ENCODE measurements around the gene KHSRP. TPM values are rescaled to one million over a fixed set of nuclear protein-coding genes. Genes with fewer than 3 reads are reported as not detected.
A peak's percentile ranks its signal among the peaks of the same experiment; 100 is the strongest.

The KHSRP gene
- total RNA-seq, 1 donor from 2014 or later = 152 TPM

DNA sequence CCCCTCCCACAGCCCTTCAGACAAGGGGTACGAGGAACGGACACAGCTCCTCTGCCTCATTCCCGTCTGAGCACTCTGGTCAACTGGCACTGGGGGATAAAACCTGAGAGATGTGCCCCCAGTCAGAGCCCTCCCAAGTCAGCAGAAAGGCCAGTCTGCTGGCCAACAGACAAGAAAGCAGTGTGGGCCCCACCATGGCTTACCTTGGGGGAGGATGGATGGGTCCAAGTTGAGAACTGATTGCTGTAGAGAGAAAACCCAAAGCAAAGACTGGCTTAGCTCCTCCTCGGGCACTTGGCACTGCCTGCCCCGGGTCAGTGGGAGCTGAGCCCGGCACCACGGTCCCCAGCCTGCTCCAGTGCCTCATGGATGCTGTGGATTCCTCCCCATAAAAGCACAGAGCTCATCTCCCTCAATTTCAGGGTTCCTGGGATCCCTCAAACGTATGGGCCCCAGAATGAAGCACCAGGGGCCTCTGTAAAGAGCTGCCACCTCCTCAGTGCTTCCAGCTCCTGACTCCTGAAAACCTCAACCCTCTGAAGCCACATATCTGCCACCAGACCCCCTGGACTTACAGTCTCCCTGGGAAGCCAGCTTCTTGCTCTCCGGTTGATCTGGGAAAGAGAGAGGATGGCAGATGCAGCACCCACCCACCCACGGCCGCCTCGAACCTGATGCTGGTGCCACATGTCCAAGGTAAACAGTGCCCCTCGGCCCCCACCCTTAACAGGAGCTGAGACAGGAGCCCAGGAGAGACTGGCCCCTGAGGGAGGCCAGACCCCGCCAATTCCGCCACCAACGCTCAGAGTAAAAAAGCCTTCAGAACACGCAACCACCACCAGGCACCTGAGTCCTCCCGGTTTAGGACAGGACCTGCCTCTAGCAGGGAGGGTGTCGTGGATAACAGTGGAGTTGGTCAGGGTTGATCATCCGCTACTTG, 3.3 kb downstream of the KHSRP start:
- Histone ChIP-seq H3K4me3 (no peak overlapping the region), H3K27ac (no peak overlapping the region), H3K4me1 (peaks cover 13 to 21% of the 10 kb centered on the region in 2 donors), H3K36me3 (peaks cover 49 to 51% of the 10 kb centered on the region in 2 donors), H3K9me3 (no peaks in the 10 kb centered on the region), H3K27me3 (no peaks in the 10 kb centered on the region)
- TF ChIP-seq, protein P1, sequence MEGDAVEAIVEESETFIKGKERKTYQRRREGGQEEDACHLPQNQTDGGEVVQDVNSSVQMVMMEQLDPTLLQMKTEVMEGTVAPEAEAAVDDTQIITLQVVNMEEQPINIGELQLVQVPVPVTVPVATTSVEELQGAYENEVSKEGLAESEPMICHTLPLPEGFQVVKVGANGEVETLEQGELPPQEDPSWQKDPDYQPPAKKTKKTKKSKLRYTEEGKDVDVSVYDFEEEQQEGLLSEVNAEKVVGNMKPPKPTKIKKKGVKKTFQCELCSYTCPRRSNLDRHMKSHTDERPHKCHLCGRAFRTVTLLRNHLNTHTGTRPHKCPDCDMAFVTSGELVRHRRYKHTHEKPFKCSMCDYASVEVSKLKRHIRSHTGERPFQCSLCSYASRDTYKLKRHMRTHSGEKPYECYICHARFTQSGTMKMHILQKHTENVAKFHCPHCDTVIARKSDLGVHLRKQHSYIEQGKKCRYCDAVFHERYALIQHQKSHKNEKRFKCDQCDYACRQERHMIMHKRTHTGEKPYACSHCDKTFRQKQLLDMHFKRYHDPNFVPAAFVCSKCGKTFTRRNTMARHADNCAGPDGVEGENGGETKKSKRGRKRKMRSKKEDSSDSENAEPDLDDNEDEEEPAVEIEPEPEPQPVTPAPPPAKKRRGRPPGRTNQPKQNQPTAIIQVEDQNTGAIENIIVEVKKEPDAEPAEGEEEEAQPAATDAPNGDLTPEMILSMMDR (IDR thresholded peaks at IDR 0.05) = no peak
- no peak for DNase-seq (ENCODE audit: low spot score in 2 of 2)
- intact Hi-C loops (cut with DNase I) = loop anchor here (10.0 kb wide), 2 partner anchors 313 to 517 kb away; partner anchors contain the start of genes GPR108, NDUFA11, TRIP10 and VMAC

DNA sequence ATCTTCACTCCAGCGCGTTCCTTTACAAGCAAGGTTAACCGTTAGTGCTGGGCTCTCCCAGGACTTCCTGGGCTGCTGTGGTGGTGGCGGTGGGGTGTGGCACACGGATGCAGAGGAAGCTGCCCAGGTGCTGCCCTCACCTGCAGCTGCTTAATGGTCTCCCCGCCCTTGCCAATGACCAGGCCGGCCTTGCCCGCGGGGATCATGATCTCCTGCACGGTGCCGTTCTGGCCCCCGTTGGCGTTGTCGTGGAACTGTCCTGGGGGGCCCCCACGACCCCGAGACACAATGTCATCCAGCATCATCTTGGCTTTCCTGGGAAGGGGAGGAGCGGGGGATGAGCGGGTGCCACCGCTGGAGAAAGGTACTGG, 6.1 kb downstream of the KHSRP start:
- Histone ChIP-seq H3K4me3 (no peak overlapping the region), H3K27ac (no peak overlapping the region), H3K36me3 (peaks cover 74 to 76% of the 10 kb centered on the region in 2 donors), H3K9me3 (no peaks in the 10 kb centered on the region), H3K27me3 (no peaks in the 10 kb centered on the region), H3K4me1 (peaks cover 8 to 15% of the 10 kb centered on the region in 2 donors)
- TF ChIP-seq, protein P1 (IDR thresholded peaks at IDR 0.05) = no peak
- DNase-seq (ENCODE audit: low spot score in 2 of 2) = no peak
- intact Hi-C loops (cut with DNase I) = no loop called here

DNA sequence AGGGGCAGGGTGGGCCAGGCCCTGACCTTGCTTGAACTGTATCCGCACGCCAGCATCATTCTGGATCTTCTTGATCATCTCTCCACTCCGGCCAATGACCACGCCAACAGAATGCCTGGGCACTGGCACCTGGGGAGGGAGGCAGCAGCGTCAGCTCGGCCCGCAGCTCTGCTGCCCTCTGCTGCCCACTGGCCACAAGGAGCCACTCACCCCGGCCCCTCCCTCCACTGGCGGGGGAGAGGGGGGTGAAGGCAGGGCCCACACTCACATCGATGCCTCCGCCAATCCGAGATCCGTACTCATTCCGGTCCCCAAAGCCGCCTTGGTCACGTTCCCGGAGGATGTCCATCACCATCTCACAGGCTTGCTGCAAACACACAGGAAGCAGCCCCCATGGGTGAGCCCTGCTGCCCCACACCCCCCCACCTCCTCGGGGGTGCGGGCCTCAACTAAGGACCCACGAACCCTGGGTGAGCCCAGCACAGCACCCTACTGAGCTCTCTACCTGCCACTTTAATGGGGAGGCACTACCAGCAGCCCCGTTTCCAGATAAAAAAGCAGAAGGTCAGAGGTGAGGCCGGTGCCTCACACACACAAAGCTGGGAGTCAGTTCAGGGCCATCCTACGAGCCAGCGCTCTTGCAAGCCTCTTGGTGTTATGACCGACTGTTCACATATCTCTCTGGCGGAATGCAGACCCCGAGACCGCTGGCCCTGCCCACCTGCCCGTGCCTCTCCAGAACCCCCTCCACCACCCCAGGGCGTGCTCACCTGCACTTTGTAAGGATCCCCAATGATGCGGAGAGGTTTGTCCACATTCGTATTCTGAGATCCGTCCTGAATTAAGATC, 6.7 kb downstream of the KHSRP start:
- peaks cover 74 to 76% of the 10 kb centered on the region in 2 donors for H3K36me3 ChIP-seq
- intact Hi-C loops (cut with DNase I) = no loop called here
- peaks cover 2 to 9% of the 10 kb centered on the region in 2 donors for H3K4me1 ChIP-seq
- no peaks in the 10 kb centered on the region for H3K27me3 ChIP-seq
- DNase-seq (ENCODE audit: low spot score in 2 of 2) = no peak
- no peak overlapping the region for H3K27ac ChIP-seq
- TF ChIP-seq, protein P1 (IDR thresholded peaks at IDR 0.05) = peak in 1 of 3 experiments; percentile 8
- H3K4me3 ChIP-seq = no peak overlapping the region
- no peaks in the 10 kb centered on the region for H3K9me3 ChIP-seq

DNA sequence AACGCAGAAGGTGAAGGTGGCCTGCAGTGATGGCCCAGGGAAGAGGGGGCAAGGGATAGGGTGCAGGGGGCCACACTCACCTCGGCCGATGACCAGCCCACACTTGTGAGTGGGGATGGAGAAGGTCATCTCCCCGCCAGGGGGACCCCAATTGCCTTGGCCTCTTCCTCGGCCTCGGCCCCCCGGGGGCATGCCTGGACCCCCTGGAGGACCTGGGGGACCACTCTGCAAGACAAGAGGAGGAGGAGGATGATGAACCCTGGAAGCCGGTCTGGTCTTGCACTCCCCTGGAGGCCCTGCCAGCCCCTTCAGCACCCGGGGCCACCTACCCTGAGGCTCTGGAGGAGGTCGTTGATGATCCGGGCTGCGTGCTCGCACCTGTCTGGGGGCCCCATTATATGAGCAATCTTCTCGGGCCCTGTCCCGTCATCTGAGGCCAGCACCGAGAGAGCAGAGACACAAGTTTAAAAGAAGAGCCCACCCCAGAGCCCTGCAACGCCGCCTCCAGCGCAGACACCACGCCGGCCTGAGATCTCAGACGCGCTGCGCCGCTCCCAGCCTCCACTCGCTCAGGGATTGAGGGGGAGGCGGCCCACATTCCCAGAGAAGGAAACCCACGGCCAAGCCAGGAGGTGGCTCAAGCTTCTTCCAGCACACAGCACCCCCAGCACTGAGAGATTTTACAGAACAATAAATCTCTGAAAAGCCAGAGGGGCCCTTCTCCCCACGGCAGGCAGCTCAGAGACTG, 7.8 kb downstream of the KHSRP start:
- DNase-seq (ENCODE audit: low spot score in 2 of 2) = no peak
- no peaks in the 10 kb centered on the region for H3K27me3 ChIP-seq
- H3K9me3 ChIP-seq = no peaks in the 10 kb centered on the region
- H3K4me3 ChIP-seq = no peak overlapping the region
- peaks cover 74 to 76% of the 10 kb centered on the region in 2 donors for H3K36me3 ChIP-seq
- intact Hi-C loops (cut with DNase I) = no loop called here
- TF ChIP-seq, protein P1 (IDR thresholded peaks at IDR 0.05) = no peak
- H3K4me1 ChIP-seq = no peaks in the 10 kb centered on the region
- no peak overlapping the region for H3K27ac ChIP-seq

DNA sequence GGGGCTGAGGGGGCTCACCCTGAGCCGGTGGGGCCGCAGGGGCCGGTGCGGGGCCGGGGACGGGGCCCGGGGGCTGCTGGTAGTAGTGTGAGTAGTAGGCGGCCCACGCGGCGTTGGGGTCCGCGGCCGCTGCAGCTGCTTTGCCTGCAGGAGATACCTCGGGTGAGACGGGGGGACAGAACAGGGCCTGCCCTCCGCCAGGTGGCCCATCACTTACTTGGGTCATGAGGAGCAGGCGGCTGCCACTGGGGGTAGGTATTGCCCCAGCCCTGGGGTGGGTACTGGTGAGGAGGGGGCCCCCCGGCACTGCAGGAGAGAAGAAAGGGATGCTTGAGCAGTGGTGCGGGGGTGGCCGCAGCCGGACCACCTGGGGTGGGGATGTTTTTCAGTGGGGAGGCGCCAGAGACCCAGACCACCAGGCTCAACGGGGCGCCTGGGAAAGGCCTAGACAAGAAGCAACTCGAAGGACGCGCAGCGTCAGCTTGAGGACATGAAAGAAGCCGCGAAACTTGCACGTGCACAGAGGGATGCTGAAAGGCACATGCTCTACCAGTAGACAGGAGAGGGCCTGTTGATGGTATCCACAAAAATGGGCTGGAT, 8.9 kb downstream of the KHSRP start:
- Histone ChIP-seq H3K27me3 (no peaks in the 10 kb centered on the region), H3K36me3 (peaks cover 67 to 68% of the 10 kb centered on the region in 2 donors), H3K4me1 (no peaks in the 10 kb centered on the region), H3K27ac (no peak overlapping the region), H3K4me3 (no peak overlapping the region), H3K9me3 (no peaks in the 10 kb centered on the region)
- DNase-seq (ENCODE audit: low spot score in 2 of 2) = no peak
- TF ChIP-seq, protein P1 (IDR thresholded peaks at IDR 0.05) = no peak
- intact Hi-C loops (cut with DNase I) = no loop called here

Data from ascending aorta (tissue), 2 donors.